K562 (cell line): Measurements from ENCODE around the gene C11orf42. TPM values are rescaled to one million over a fixed set of nuclear protein-coding genes. Genes with fewer than 3 reads are reported as not detected.

ENCODE experiments used
- ATAC-seq: fragments of 200-7000 bp; cut with Tn5 transposase; 3 replicates; pipeline ENCODE4 v1.9.1; 2020; ENCODE audit warnings: moderate library complexity
- BruUV-seq: library from RNA; stranded (reverse); fragments of 400-500 nt; replicated peaks from 2 replicates; lab custom pipeline; 2021; lab: Mats Ljungman, UMichigan
- CTCF ChIA-PET: fragments of 300-600 bp; formaldehyde crosslinking; extraction: SDS; loops from one replicate; lab custom pipeline; 2021; ENCODE audit warnings: low intra/inter-chr PET ratio; lab: Yijun Ruan, JAX
- POLR2A ChIA-PET: fragments of 300-600, 350-650 bp; sonication (Branson Sonifier 250); formaldehyde crosslinking; extraction: SDS; loops from one replicate; lab custom pipeline; 2021; ENCODE audit warnings: antibody characterized with exemption, inconsistent platforms; lab: Yijun Ruan, JAX
- DNase-seq, 4 experiments: peaks; one replicate each; pipeline versions ENCODE4 v3.0.0 to v3.0.0-alpha.2; 2011 to 2018; ENCODE audit warnings: low spot score in 3 of 4, mixed read lengths in 3 of 4; ENCODE audit errors: extremely low read depth in 1 of 4
- FAIRE-seq: peaks from 2 replicates; lab custom pipeline; 2011; peaks lifted over from hg19 to GRCh38; lab: Jason Lieb, UNC
- H2AFZ ChIP-seq: 2 replicates; pipeline ENCODE4 v1.6.0; 2011; ENCODE audit warnings: low read depth, low read length, control low read depth, inconsistent platforms
- H3K27ac ChIP-seq: fragments of 200-600 bp; 3 replicates; pipeline ENCODE4 v1.8.0; 2011; ENCODE audit warnings: low read depth, mild to moderate bottlenecking, control low read depth, inconsistent platforms, low read length, moderate library complexity, mixed read lengths; ENCODE audit errors: extremely low read depth
- H3K27me3 ChIP-seq, 2 experiments: fragments of 300-600 bp in 1 of 2; 2 replicates in 1 of 2; 3 replicates in 1 of 2; pipeline versions ENCODE4 v1.6.0 to v1.8.0; 2011; ENCODE audit warnings: inconsistent platforms in 2 of 2, low read length in 2 of 2, mild to moderate bottlenecking in 1 of 2, mixed read lengths in 1 of 2, moderate library complexity in 1 of 2; ENCODE audit not compliant: control insufficient read depth in 2 of 2, insufficient read depth in 2 of 2
- H3K36me3 ChIP-seq: fragments of 300-600 bp; 3 replicates; pipeline ENCODE4 v1.8.0; 2011; ENCODE audit warnings: mild to moderate bottlenecking, low read length, inconsistent platforms; ENCODE audit not compliant: control insufficient read depth, insufficient read depth
- H3K4me1 ChIP-seq, 2 experiments: fragments of 200-600 bp in 1 of 2; replicated peaks in 1 of 2; 2 replicates in 1 of 2; 3 replicates in 1 of 2; pipeline versions ENCODE4 v1.5.1 to v1.8.0; 2011; ENCODE audit warnings: inconsistent platforms in 2 of 2, low read length in 2 of 2, mild to moderate bottlenecking in 1 of 2, mixed read lengths in 1 of 2, moderate library complexity in 1 of 2; ENCODE audit not compliant: control insufficient read depth in 2 of 2, insufficient read depth in 2 of 2
- H3K4me2 ChIP-seq: 2 replicates; pipeline ENCODE4 v1.6.1; 2011; ENCODE audit warnings: low read length, control low read depth, inconsistent platforms, mixed read lengths; ENCODE audit not compliant: insufficient read depth
- H3K4me3 ChIP-seq: fragments of 200-600 bp; sonication (generic), shearing (Covaris generic); 2 replicates; pipeline ENCODE4 v1.5.1; 2016; ENCODE audit warnings: control low read depth, inconsistent platforms
- H3K79me2 ChIP-seq: fragments of 200-600 bp; 3 replicates; pipeline ENCODE4 v1.8.0; 2011; ENCODE audit warnings: low read length, inconsistent platforms; ENCODE audit not compliant: control insufficient read depth, insufficient read depth
- H3K9ac ChIP-seq, 2 experiments: 2 replicates each; pipeline versions ENCODE4 v1.6.0 to v1.6.1; 2011; ENCODE audit warnings: low read depth in 2 of 2, low read length in 2 of 2, control low read depth in 1 of 2, inconsistent platforms in 1 of 2, mild to moderate bottlenecking in 1 of 2, mixed read lengths in 1 of 2; ENCODE audit not compliant: insufficient read depth in 1 of 2
- H3K9me1 ChIP-seq: one replicate; pipeline ENCODE4 v1.6.0; 2011; ENCODE audit warnings: inconsistent platforms, mild to moderate bottlenecking, low read length, moderate library complexity; ENCODE audit not compliant: control insufficient read depth, insufficient read depth
- H3K9me3 ChIP-seq: replicated peaks from 2 replicates; pipeline ENCODE4 v1.5.1; 2011; ENCODE audit warnings: low read depth, low read length, inconsistent platforms; ENCODE audit not compliant: control insufficient read depth, insufficient read depth
- H4K20me1 ChIP-seq: replicated peaks from 2 replicates; pipeline ENCODE4 v1.6.1; 2011; ENCODE audit warnings: low read length, inconsistent platforms, mixed read lengths; ENCODE audit not compliant: control insufficient read depth, insufficient read depth
- LEF1 ChIP-seq: fragments of 450-650 bp; IDR thresholded peaks from 2 replicates; pipeline ENCODE4 v1.6.1; 2016; ENCODE audit warnings: mild to moderate bottlenecking
- PURB ChIP-seq: sonication (generic); formaldehyde crosslinking; IDR thresholded peaks from 2 replicates; pipeline ENCODE4 v1.9.0; 2021; ENCODE audit warnings: low read depth, mild to moderate bottlenecking, missing genetic modification reagents
- RFX7 ChIP-seq: fragments of 250-450 bp; sonication (Bioruptor Pico); IDR thresholded peaks from 2 replicates; pipeline ENCODE4 v1.5.1; 2021; ENCODE audit warnings: mild to moderate bottlenecking
- ZNF57 ChIP-seq: fragments of 450-650 bp; formaldehyde crosslinking; IDR thresholded peaks from 2 replicates; pipeline ENCODE4 v1.4.0; 2020; ENCODE audit warnings: mild to moderate bottlenecking, moderate library complexity
- WGBS: fragments of 100-300 bp; shearing (Covaris generic); methylation state at CpG from one replicate; pipeline ENCODE4 v1.1.6; 2016; ENCODE audit warnings: low coverage, mixed read lengths; ENCODE audit not compliant: insufficient coverage; ENCODE audit errors: missing lambda C conversion rate; 5-methylcytosine and 5-hydroxymethylcytosine counted together
- in situ Hi-C: fragments of 300-500 bp; cut with MboI; formaldehyde crosslinking; loops from 4 replicates; pipeline ENCODE4 v1.15.0; 2018; ENCODE audit warnings: inconsistent platforms, mixed read lengths
- intact Hi-C: fragments of 100-400 bp; cut with micrococcal nuclease; formaldehyde crosslinking; loops from 2 replicates; pipeline ENCODE4 v1.14.2; 2022
- polyA plus RNA-seq, 8 experiments: library from polyadenylated mRNA; depleted of rRNA in 4 of 8; stranded (reverse) in 5 of 8; unstranded in 3 of 8; fragments of >200 nt; fragmentation: Nextera tagmentation in 2 of 8; fragmentation: Illumina TruSeq in 1 of 8; extraction: Ambion mirVana in 2 of 8; extraction: Trizol in 1 of 8; gene quantifications; 2 replicates each; pipeline versions ENCODE4 v1.2.1 to v1.2.3, GENCODE V29; 2011 to 2014; ENCODE audit warnings: inconsistent platforms in 1 of 8, missing spikeins in 1 of 8
- total RNA-seq, 7 experiments: library from RNA; depleted of rRNA in 6 of 7; stranded (reverse); fragments of >200 nt in 6 of 7; fragmentation: Illumina TruSeq in 2 of 7; extraction: Trizol in 2 of 7; gene quantifications; 2 replicates each; pipeline versions ENCODE4 v1.2.1 to v1.2.3, GENCODE V29; 2011 to 2021; ENCODE audit warnings: low replicate concordance in 1 of 7
- TF ChIP-seq, protein P1 (sequence below): fragments of 450-650 bp; formaldehyde crosslinking; IDR thresholded peaks from 2 replicates; pipeline ENCODE4 v1.4.0; 2020; ENCODE audit warnings: mild to moderate bottlenecking, moderate library complexity
- TF ChIP-seq, protein P2 (sequence below): fragments of 250-450 bp; sonication (Bioruptor Pico); IDR thresholded peaks from 2 replicates; pipeline ENCODE4 v1.4.0; 2020

Gene C11orf42
- total and polyA plus RNA-seq, 9 of the 15 experiments (the other 6 are each of a cell fraction or from before 2014, with no cell fraction given), result not detected

DNA sequence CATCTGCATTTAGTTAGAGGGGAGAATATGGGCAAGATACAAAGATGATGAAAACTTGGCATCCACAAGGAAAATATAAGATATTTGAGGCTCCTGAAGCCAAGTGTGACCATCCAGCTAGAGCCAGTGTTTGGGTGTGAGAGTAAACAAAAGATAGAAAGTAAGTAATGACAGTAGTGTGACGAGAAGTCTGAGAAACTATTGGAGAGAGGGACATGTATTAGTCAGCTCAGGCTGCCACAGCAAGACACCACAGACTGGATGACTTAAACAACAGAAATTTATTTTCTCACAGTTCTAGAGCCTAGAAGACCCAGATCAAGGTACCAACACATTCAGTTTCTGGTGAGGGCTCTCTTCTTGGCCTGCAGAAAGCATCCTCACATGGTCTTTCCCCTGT is 47.8 kb downstream of the C11orf42 start:
- 33% methylated on average over 1 of the region's 1 CpG for WGBS
- no TSS peak for BruUV-seq
- in situ Hi-C loops (no loop called here), intact Hi-C loops (no loop called here)
- ATAC-seq, result no peak
- POLR2A ChIA-PET, result interaction anchor here (0.6 kb wide), 2 partner anchors 10 to 1210 kb away, joined by 3 read pairs; no protein-coding TSS in a partner anchor
- H3K9me1 ChIP-seq, result no peaks in the 10 kb centered on the region
- no peak for FAIRE-seq
- peaks cover 3 to 7% of the 10 kb centered on the region in 2 experiments; a peak in 4 of 5 replicates for H3K27me3 ChIP-seq
- DNase-seq, result no peak
- peaks cover 3 to 15% of the 10 kb centered on the region in 2 experiments; a peak in 4 of 5 replicates for H3K4me1 ChIP-seq
- H3K79me2 ChIP-seq, result no peaks in the 10 kb centered on the region
- H3K4me3 ChIP-seq, result no peak overlapping the region
- H3K4me2 ChIP-seq, result no peak overlapping the region
- H3K27ac ChIP-seq, result no peak overlapping the region
- CTCF ChIA-PET, result interaction anchor here (1.6 kb wide), 1 partner anchor 101 kb away, joined by 4 read pairs; no protein-coding TSS in a partner anchor
- H3K9me3 ChIP-seq, result no peaks in the 10 kb centered on the region
- no peak overlapping the region for H2AFZ ChIP-seq
- H3K9ac ChIP-seq, result no peak overlapping the region
- no peaks in the 10 kb centered on the region for H4K20me1 ChIP-seq
- H3K36me3 ChIP-seq, result no peaks in the 10 kb centered on the region
- TF ChIP-seq ZNF57 (no peak), RFX7 (CRISPR knock-in tag) (no peak), LEF1 (no peak), PURB (CRISPR knock-in tag) (no peak)
- TF ChIP-seq, protein P1, sequence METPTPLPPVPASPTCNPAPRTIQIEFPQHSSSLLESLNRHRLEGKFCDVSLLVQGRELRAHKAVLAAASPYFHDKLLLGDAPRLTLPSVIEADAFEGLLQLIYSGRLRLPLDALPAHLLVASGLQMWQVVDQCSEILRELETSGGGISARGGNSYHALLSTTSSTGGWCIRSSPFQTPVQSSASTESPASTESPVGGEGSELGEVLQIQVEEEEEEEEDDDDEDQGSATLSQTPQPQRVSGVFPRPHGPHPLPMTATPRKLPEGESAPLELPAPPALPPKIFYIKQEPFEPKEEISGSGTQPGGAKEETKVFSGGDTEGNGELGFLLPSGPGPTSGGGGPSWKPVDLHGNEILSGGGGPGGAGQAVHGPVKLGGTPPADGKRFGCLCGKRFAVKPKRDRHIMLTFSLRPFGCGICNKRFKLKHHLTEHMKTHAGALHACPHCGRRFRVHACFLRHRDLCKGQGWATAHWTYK, result no peak
- TF ChIP-seq, protein P2, sequence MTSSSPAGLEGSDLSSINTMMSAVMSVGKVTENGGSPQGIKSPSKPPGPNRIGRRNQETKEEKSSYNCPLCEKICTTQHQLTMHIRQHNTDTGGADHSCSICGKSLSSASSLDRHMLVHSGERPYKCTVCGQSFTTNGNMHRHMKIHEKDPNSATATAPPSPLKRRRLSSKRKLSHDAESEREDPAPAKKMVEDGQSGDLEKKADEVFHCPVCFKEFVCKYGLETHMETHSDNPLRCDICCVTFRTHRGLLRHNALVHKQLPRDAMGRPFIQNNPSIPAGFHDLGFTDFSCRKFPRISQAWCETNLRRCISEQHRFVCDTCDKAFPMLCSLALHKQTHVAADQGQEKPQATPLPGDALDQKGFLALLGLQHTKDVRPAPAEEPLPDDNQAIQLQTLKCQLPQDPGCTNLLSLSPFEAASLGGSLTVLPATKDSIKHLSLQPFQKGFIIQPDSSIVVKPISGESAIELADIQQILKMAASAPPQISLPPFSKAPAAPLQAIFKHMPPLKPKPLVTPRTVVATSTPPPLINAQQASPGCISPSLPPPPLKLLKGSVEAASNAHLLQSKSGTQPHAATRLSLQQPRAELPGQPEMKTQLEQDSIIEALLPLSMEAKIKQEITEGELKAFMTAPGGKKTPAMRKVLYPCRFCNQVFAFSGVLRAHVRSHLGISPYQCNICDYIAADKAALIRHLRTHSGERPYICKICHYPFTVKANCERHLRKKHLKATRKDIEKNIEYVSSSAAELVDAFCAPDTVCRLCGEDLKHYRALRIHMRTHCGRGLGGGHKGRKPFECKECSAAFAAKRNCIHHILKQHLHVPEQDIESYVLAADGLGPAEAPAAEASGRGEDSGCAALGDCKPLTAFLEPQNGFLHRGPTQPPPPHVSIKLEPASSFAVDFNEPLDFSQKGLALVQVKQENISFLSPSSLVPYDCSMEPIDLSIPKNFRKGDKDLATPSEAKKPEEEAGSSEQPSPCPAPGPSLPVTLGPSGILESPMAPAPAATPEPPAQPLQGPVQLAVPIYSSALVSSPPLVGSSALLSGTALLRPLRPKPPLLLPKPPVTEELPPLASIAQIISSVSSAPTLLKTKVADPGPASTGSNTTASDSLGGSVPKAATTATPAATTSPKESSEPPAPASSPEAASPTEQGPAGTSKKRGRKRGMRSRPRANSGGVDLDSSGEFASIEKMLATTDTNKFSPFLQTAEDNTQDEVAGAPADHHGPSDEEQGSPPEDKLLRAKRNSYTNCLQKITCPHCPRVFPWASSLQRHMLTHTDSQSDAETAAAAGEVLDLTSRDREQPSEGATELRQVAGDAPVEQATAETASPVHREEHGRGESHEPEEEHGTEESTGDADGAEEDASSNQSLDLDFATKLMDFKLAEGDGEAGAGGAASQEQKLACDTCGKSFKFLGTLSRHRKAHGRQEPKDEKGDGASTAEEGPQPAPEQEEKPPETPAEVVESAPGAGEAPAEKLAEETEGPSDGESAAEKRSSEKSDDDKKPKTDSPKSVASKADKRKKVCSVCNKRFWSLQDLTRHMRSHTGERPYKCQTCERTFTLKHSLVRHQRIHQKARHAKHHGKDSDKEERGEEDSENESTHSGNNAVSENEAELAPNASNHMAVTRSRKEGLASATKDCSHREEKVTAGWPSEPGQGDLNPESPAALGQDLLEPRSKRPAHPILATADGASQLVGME (CRISPR knock-in tag), result no peak
